ENCODE results near the gene GPC6.

GPC6 gene

DNA sequence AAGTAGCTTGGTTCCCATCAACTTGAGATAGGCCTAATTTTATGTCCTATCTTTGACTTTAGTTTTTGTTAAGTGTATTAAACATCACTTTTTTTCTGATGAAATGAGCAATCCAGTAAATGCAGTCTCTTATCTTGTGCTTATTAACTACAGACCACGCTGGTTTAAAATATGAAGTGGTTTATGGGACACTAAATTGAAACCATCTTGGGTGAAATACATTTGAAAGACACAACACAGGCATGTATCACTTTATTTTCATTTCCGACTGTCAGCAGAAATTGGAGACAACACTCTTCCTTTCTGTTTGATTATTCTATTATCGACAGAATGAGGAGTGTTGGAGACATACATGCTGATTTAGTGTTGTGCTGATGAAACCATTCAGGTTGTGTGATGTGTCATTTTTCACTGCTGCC lies 447.7 kb downstream of the GPC6 start:
- no peak for DNase-seq

DNA sequence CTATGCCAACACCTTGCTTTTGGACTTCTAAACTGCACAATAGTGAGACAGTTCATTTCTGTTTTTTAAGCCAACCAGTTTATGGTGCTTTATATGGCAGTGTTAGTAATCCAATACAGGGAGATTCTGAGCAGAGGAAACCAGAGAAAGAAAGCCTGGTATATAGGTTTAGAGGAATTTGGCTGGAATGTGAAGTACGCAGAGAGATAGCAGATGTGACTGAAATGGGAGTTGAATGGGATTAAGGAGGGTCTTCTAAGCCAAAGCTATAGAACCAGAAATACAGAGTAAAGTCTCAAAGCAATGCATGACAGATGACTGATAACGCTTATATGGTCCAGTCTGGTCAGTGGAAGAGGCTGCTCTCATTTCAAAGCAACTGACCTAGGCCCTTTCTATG lies 453.7 kb downstream of the GPC6 start:
- no peak for DNase-seq

DNA sequence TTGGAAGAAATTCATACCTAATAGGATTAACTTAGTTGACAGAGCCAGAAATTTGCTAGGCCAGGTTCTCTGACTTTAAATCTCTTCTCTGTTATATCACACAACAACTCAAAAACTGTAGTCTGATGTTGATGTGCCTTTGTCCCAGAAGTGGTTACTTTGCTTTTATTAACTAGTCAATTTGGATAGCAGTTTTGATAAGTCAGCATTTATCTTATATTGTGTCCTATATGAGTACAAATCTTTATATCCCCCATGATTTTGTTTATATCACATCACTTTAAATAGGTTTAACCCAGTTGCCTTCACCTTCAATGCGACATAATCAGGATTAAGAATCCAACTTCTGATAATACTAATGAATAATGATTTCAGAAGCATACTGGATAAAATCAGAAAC lies 459.3 kb downstream of the GPC6 start:
- no peak for DNase-seq

DNA sequence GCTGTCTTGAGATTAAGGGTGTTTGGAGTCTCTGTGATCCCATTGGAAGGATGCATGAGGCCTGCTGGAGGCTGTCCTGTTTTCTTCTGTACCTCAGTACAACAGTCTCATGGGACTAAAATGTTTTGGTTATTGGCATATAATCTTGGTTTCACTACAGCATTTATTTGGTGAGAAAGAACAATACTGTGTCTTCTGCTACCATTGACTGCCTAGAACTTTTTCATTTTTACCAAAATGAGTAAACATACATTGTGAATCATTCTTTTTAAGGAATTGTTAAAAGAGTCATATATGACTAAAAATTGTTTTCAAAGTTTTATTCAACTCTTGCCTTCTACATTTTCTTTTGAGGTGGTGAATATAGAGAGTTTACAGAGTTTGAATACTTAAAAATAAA lies 459.8 kb downstream of the GPC6 start:
- DNase-seq = no peak

DNA sequence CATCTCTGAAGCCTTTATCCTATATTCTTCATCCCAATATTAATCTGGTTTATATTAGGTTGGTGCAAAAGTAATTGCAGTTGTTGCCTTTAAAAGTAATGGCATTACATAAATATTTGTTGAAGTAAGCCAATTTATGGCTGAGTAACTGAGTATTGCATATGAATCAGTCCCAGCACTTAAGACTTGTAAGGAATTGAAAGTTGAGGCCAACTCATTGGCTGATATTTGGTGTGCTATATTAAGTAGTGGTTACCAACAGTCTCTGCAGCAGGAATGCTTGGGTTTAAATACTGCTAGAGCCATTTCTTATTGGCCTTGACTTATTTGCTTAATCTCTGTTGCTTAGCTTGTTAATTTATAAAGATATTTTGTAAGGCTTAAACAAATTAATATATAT lies 460.7 kb downstream of the GPC6 start:
- no peak for DNase-seq

DNA sequence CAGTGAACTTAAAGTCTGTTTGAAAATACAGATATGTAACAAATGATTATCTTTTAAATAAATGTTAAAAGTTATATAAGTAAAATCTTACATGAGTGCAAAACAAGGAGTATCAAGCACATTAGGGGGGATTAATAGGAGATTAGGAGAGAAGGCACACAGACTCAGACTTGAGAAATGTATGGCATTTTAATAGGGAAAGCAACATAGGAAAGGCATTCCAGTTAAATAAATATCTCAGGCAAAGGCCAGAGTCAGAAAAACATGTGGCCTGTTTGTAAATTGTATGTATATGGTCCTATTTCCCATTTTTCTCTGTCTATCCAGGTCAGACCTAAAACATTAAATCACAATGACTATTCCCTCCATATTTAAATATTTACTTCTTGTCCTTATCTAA lies 462.7 kb downstream of the GPC6 start:
- DNase-seq = no peak

DNA sequence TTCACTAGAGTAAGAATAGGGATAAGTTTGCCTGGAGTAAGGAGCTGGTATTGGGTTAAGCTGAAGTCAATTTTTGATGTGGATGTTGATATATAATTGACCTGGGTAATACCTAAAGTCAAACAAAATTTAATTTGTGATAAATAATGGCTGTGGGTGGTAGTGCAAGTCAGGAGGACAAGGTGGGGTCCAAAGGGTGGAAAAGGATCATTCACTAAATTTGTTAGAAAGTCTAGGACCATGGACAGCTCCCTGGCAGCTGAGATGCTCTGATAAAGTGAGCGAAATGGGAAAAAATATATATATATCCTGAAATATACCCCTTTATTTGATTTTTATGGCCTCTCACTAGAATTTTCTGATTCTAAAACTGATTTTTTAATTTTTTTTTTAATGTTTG lies 463.5 kb downstream of the GPC6 start:
- DNase-seq = no peak

DNA sequence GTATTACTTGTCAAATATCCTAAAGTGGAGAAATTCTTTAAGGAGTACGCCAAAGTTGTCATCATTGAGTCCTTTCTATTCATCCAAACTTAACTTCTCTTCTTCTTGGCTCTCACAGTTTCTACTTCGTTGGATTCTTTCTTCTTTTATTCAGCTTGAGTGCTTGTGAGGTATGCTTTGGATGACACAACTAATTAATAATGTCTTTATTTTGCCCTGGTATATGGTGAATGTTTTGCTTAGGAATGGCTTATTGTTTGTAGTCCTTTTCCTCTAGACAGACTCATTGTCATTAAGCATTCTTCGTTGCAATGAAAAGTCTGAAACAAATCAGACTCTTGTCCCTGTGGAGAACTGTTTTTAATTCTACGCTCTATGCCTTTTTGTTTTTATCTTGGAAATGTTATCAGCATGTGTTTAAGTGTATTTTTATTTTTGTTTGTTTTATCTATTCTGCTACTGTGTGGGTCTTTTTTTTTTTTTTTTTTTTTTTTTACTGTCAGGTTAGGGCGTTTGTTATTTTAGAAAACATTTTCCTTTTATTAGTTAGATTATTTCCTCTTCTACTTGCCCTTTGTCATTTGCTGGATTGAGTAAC lies 471.5 kb downstream of the GPC6 start:
- no peak for DNase-seq

DNA sequence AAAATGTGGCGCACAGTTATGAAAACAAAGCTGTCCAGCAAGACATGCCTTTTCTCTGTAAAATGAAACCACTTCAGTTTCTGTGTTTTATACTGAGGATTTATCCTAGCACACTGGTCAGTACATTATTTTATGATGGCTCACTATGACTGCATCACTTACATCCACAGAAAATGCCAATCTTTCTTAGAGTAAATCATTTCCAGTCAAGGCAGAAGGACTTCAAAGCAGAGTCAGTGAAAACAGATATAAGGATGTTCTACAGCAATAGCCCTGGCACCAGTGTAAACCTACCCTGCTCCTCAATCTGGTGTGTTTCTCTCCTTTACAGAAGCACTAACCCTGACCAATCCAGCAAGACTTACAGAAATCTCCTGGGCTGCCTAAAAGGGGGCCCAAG lies 473.5 kb downstream of the GPC6 start:
- no peak for DNase-seq

DNA sequence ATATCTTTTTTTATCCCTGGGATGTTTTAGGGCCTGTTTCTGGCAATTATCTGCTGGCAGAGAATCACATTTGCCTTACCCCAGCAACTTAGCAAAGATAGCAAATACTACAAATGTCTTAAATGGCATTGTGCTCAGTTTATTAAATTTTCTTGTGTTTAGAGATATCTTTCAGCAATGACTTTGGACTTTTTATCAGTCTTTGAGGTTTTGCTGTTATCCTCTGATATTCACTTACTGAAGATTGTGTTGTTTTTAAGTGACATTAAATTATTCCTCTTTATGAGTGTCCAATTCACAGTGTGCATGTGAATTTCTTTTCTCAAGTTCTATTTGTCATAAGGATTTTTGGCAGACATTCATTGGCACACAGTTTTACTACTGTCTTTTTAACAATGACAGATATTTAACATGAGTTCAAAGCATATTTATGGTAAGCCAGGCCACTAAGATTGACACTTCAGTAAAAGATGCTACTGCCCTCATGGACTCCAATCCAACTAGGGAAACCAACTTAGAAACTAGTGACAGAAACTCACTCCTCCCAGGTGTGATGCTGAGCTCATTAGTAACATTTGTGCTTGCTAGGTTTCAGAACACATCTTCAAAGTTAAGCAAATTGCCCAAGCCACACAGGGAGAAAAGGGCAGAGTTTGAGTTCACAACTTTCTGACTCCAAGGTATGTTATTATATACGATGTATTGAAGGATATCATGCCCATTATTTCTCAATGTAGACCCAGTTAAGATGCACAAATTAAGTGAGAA lies 481.9 kb downstream of the GPC6 start:
- DNase-seq = no peak

DNA sequence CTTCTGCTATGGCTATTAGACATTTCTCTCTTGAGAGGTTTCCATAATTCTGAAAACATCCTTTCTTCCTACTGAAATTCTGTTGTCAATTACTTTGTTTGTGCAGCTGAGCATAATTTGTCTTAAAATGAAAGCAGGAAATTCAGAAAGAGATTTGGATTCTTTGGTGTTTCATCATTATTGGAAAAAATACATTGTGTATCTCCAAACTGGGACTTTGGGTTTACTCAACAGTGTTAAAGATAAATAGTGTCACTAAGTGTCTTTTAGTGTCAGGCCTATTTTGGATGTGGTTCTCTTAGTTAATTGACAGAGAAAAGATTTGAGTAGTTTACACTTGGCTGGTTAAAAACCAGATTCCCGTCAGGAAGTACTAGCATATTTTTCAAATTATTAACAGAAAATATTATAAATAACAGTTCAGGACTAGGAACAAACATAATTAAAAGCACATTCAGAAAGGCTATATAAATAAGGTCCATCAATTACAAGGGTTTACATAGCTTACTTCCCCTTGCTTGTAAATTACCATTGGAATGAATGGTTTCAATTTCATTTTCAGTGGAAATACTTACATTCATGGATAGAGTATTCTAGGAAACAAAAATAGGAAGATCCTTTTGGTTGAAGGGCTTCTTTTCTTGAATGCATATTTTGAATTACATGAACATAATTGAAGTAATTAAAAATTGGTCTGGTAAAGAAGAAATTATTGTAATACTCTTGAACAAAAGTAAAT lies 483.1 kb downstream of the GPC6 start:
- DNase-seq = no peak

DNA sequence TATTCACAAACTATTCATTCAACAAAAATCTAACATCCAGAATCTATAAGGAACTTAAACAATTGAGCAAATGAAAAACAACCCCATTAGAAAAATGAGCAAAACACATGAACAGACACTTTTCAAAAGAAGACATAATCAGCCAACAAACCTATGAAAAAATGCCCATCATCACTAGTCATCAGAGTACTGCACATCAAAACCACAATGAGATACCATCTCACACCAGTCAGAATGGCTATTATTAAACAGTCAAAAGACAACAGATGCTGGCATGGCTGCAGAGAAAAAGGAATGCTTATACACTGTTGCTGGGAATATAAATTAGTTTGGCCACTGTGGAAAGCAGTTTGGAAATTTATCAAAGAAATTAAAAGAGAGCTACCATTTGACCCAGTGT lies 487.6 kb downstream of the GPC6 start:
- DNase-seq = no peak

DNA sequence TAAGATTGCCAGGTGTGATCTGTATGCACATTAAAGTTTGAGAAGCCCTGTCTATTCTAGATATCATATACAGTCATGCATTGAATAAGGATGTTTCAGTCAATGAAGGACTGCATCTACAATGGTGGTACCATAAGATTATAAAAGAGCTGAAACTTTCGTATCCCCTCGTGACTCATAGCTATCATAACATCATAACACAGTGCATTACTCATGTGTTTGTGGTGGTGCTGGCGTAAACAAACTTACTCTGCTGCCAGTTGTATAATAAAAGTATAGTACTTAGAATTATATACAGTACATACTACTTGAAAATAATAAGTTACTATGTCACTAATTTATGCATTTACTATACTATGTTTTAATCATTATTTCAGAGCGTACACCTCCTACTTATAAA lies 489.3 kb downstream of the GPC6 start:
- DNase-seq = no peak

DNA sequence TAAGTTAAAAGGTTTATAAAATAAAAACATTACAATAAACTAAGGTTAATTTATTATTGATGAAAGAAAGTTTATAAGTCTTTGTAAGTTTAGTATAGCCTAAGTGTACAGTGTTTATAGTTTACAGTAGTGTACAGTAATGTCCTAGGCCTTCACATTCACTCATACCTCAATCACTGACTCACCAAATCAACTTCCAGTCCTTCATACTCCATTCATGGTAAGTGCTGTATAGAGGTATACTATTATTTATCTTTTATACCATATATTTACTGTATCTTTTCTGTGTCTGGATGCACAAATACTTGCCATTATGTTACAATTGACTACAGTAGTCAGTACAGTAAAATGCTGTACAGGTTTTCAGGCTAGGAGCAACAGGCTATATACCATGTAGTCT lies 490.0 kb downstream of the GPC6 start:
- no peak for DNase-seq

DNA sequence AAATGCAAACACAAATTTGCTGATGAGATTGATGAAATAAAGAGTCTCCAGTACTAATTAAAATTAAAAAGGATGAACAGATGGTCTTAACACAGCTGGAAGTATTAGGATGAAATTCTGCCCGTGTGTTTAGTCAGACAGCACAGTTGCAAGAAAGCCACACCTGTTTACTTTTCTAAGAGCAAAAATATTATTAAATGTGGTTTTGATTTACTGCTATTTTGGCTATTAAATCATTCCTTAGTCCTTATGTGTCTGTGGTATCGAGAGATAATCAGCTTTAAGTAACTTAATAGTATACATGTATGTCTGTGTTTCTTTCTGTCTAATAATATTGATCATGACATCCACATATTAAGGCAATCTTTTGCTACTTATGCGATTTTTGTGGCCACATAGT lies 494.9 kb downstream of the GPC6 start:
- no peak for DNase-seq

DNA sequence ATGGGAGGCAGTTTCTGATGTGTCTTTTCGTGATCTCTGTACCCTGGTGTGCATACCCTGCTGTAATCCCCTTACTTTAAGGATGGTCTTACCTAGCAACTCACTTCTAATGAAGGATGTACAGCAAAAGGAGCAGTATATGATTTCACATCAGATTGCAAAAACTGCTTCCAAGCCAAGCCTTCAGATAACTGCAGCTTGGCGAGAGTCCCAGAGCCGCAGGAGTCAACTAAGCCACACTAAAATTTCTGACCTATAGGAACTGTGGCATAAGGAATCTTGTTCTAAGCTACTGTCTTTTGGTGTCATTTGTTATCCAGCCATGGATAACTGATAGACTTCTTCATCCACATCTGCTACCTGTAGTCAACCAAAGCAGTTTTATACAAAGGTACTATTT lies 496.7 kb downstream of the GPC6 start:
- no peak for DNase-seq

DNA sequence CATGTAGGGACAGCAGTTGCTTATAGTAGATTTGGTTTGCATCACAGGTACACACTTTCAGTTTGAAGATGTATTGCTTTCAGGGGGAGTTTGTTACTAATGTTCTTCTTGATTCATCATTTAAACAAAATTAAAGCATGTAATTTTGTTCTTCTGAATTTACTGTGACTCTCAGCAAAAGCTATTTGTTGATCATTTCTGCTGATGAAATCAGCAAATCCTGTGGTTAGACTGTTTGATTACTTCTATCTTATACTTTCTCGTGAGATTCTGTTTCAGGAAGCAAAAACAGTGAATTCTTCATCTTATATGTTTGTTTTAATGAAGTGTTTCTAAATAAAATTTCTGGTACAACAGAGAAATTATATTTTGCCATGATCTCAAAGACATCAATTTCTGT lies 497.6 kb downstream of the GPC6 start:
- no peak for DNase-seq

DNA sequence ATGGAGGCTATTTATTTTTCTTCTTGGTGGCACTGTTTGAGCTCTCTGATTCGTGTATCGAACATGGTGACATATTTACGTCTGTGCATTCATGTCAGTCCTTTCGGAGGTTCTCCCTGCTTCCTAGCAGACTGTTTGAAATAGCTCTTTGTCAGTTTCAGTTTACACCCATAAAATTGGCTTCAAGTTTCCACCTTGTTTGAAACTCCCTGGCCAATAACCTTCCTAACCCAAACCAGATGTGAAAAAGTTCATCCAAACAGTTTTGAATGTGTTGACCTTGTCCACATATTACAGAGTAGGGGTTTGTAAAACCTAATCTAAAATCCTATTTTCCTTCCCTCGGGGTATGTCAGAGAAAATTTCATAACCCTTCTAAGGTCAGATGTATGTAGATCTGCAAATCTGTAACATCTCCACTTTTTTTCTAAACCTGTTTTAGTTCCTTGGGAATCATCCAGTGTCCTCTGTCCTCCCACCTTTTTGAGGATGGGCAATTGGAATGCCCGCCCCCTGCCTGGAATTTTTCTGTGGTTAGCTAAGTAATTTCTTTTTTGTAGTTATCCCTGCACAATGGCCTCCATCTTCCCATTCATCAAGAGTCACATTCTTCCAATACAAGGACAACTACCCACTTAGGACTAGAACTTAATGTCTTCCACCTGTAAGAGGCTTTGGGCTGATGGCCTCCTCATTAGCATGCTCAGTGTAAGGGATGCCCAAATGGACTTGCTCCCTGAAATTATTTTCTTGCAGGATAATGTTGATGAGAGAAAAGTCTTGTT lies 499.8 kb downstream of the GPC6 start:
- DNase-seq = no peak

DNA sequence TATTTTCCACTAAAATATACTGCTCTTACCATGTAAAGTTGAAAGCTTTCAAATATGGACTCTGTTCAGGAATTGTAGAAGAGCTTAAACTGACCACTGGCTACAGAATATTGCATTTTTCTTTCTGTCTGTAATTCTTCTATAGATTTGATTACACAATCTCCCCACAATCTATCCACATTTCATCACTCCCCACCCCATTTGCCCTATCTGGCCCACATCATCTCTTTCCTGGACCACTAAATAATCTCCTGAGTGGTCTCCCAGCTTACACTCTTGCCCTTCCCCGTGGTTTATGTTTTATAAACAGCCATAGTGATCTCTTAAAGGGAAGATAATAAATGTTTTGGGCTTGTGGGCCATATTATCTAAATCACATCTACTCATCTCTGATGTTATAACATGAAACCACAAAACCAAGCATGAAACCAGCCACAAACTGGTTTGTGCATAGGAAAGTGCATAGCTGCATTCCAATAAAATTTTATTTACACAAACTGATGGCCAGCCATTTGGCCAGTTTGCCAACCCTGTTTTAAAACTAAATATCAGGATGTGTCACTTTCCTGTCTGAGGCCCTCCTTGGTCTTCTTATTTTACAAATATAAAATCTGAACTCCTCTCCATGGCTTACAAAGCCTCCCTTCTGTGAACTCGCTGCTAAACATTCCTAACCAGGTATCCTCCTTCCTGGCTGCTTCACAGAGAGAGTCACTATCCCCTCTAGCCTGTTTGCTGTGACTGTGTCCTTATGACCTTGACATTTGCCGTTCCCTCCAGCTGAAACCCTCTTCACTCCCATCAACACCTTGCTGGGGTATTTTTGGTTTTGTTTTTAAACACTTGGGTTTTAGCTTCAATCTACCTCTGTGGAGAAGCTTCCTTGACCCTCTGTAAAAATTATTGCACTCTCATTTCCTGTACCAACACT lies 500.9 kb downstream of the GPC6 start:
- no peak for DNase-seq

DNA sequence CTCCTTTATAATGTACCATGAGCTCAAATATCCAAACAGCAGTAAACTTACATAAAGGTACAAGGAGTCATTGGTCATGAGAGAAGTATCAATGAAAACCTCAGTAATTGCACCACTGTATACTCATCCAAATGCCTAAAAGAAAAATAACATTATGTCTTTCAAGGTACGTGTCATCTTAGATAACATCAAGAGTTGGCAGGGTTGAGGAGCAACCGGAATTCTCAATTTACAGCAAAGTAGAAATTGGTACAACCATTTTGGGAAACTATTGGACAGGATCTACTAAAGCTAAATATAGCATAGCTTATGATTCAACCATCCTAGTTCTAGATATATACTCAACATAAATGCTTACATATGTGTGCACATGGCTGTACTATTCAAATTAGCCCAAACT lies 502.8 kb downstream of the GPC6 start:
- no peak for DNase-seq

DNA sequence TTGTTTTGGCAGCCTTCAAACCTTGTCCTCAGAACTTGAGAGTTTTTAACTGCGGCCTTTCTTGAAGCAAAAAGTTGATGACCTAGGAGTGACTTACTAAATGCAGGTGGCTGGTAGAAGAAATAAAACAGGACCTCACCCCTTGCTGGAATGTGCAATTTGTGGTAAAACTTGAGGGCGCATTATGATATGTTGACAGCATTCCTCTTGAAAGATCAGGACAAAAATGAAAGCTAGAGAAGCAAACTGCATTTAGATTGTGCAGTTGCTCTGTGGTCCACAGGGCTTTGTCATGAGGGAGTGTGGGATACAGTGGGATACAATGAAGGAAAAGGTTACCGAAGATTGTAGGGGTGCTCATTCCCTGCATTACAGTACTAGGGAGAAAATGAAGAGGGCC lies 504.2 kb downstream of the GPC6 start:
- no peak for DNase-seq

Data from nucleus accumbens (tissue), 56 donors.